HCT116 (cell line): Measurements from ENCODE around the gene GPR68. TPM values are rescaled to one million over a fixed set of nuclear protein-coding genes. Genes with fewer than 3 reads are reported as not detected.

Source experiments
- ATAC-seq: fragments of 200-7000 bp; cut with Tn5 transposase; 2 replicates; pipeline ENCODE4 v1.9.1; 2020; ENCODE audit warnings: mild to moderate bottlenecking, moderate library complexity
- BruUV-seq: library from RNA; stranded (reverse); fragments of 400-500 nt; replicated peaks from 2 replicates; lab custom pipeline; 2021; lab: Mats Ljungman, UMichigan
- CTCF ChIA-PET: fragments of 300-600 bp; sonication (Branson Sonifier 250); formaldehyde crosslinking; loops from one replicate; lab custom pipeline; 2021; ENCODE audit warnings: antibody characterized with exemption; lab: Charles Lee
- POLR2A ChIA-PET: fragments of 300-600, 350-600 bp; sonication (Branson Sonifier 250); formaldehyde crosslinking; loops from one replicate; lab custom pipeline; 2021; ENCODE audit warnings: antibody characterized with exemption; lab: Charles Lee
- RAD21 ChIA-PET, 2 experiments: fragments of 300-600 bp; sonication (Branson Sonifier 250); formaldehyde crosslinking; loops; one replicate each; lab custom pipeline; 2023; ENCODE audit warnings: low total read pairs in 2 of 2; ENCODE audit not compliant: uncharacterized antibody in 2 of 2, unreplicated experiment in 2 of 2, low non-redundant PET in 1 of 2; lab: Charles Lee
- DNase-seq: peaks from one replicate; pipeline ENCODE4 v3.0.0-alpha.2; 2010; ENCODE audit warnings: low read depth, low spot score
- H2AFZ ChIP-seq: fragments of 200-600 bp; shearing (Covaris generic), sonication (generic); 2 replicates; pipeline ENCODE4 v1.6.1; 2017; ENCODE audit warnings: low read depth, mixed run types, mixed read lengths, antibody characterized with exemption, low read length; ENCODE audit not compliant: poor library complexity, severe bottlenecking
- H3K27ac ChIP-seq: 2 replicates; pipeline ENCODE4 v1.5.1; 2012; ENCODE audit warnings: low read depth, low read length
- H3K27me3 ChIP-seq: fragments of 200-600 bp; sonication (generic); 2 replicates; pipeline ENCODE4 v1.6.1; 2016; ENCODE audit warnings: mixed run types, low read length, mixed read lengths; ENCODE audit not compliant: insufficient read depth
- H3K36me3 ChIP-seq, 2 experiments: fragments of 200-500 bp in 1 of 2; fragments of 200-600 bp in 1 of 2; sonication (Bioruptor generic) in 1 of 2; sonication (generic) in 1 of 2; 2 replicates each; pipeline versions ENCODE4 v1.5.1 to v1.6.1; 2014 to 2016; ENCODE audit warnings: low read length in 2 of 2, inconsistent platforms in 1 of 2, mixed read lengths in 1 of 2, mixed run types in 1 of 2; ENCODE audit not compliant: insufficient read depth in 2 of 2, control insufficient read depth in 1 of 2
- H3K4me1 ChIP-seq, 2 experiments: fragments of 200-600 bp in 1 of 2; sonication (generic) in 1 of 2; 2 replicates each; pipeline versions ENCODE4 v1.5.1 to v1.6.1; 2012 to 2017; ENCODE audit warnings: low read length in 2 of 2, inconsistent platforms in 1 of 2, mild to moderate bottlenecking in 1 of 2, mixed read lengths in 1 of 2, mixed run types in 1 of 2, moderate library complexity in 1 of 2; ENCODE audit not compliant: insufficient read depth in 2 of 2, control insufficient read depth in 1 of 2
- H3K4me2 ChIP-seq: fragments of 200-600 bp; sonication (generic); 2 replicates; pipeline ENCODE4 v1.6.1; 2017; ENCODE audit warnings: mixed run types, low read length, mixed read lengths
- H3K4me3 ChIP-seq, 2 experiments: fragments of 200-600 bp in 1 of 2; sonication (generic) in 1 of 2; replicated peaks in 1 of 2; 2 replicates each; pipeline ENCODE4 v1.5.1; 2011 to 2016; ENCODE audit warnings: low read length in 2 of 2, control low read depth in 1 of 2, low read depth in 1 of 2, mild to moderate bottlenecking in 1 of 2, mixed read lengths in 1 of 2, mixed run types in 1 of 2
- H3K79me2 ChIP-seq: fragments of 200-600 bp; sonication (generic); 2 replicates; pipeline ENCODE4 v1.6.1; 2017; ENCODE audit warnings: mild to moderate bottlenecking, mixed run types, low read length, moderate library complexity, mixed read lengths; ENCODE audit not compliant: insufficient read depth
- H3K9ac ChIP-seq: fragments of 200-600 bp; sonication (generic); 2 replicates; pipeline ENCODE4 v1.6.1; 2016; ENCODE audit warnings: low read length, mixed read lengths
- H3K9me2 ChIP-seq: fragments of 200-600 bp; sonication (generic), shearing (Covaris generic); 2 replicates; pipeline ENCODE4 v1.6.1; 2017; ENCODE audit warnings: mixed run types, mild to moderate bottlenecking, moderate library complexity; ENCODE audit not compliant: insufficient read depth
- H3K9me3 ChIP-seq, 2 experiments: fragments of 200-500 bp in 1 of 2; fragments of 200-600 bp in 1 of 2; sonication (Bioruptor generic) in 1 of 2; sonication (generic) in 1 of 2; 2 replicates each; pipeline ENCODE4 v1.6.1; 2014 to 2017; ENCODE audit warnings: low read length in 2 of 2, mixed read lengths in 2 of 2, inconsistent platforms in 1 of 2, low read depth in 1 of 2, mild to moderate bottlenecking in 1 of 2, mixed run types in 1 of 2, moderate library complexity in 1 of 2; ENCODE audit not compliant: control insufficient read depth in 1 of 2, insufficient read depth in 1 of 2
- H4K20me1 ChIP-seq: fragments of 200-600 bp; sonication (generic), shearing (Covaris generic); 2 replicates; pipeline ENCODE4 v1.6.1; 2017; ENCODE audit warnings: mixed run types, mild to moderate bottlenecking, moderate library complexity; ENCODE audit not compliant: insufficient read depth
- CBX3 ChIP-seq: IDR thresholded peaks from 2 replicates; pipeline ENCODE4 v1.6.1; 2012; ENCODE audit warnings: low read depth
- CEBPB ChIP-seq: IDR thresholded peaks from 2 replicates; pipeline ENCODE4 v1.6.1; 2012; ENCODE audit warnings: low read depth
- EGR1 ChIP-seq: IDR thresholded peaks from 2 replicates; pipeline ENCODE4 v1.6.1; 2012; ENCODE audit warnings: low read depth
- ELF1 ChIP-seq: IDR thresholded peaks from 2 replicates; pipeline ENCODE4 v1.6.1; 2012; ENCODE audit warnings: low read depth, borderline replicate concordance
- EZH2phosphoT487 ChIP-seq: fragments of 200-600 bp; IDR thresholded peaks from 2 replicates; pipeline ENCODE4 v1.6.1; 2018; ENCODE audit warnings: antibody characterized with exemption, borderline replicate concordance
- FOSL1 ChIP-seq: IDR thresholded peaks from 2 replicates; pipeline ENCODE4 v1.6.1; 2012; ENCODE audit warnings: low read depth
- JUND ChIP-seq: IDR thresholded peaks from 2 replicates; pipeline ENCODE4 v1.6.1; 2012
- POLR2A ChIP-seq: IDR thresholded peaks from 2 replicates; pipeline ENCODE4 v1.7.0; 2011; ENCODE audit warnings: borderline replicate concordance; ENCODE audit not compliant: insufficient read depth, insufficient read length; ENCODE audit errors: extremely low read depth
- POLR2AphosphoS5 ChIP-seq: IDR thresholded peaks from 2 replicates; pipeline ENCODE4 v1.6.1; 2011; ENCODE audit warnings: mild to moderate bottlenecking, low read depth, low read length, moderate library complexity
- RAD21 ChIP-seq: IDR thresholded peaks from 2 replicates; pipeline ENCODE4 v1.6.1; 2012; ENCODE audit warnings: low read depth, mild to moderate bottlenecking
- SIN3A ChIP-seq: IDR thresholded peaks from 2 replicates; pipeline ENCODE4 v1.6.1; 2012; ENCODE audit warnings: low read depth
- SRF ChIP-seq: IDR thresholded peaks from 2 replicates; pipeline ENCODE4 v1.6.1; 2012; ENCODE audit warnings: low read depth
- TCF7L2 ChIP-seq: IDR thresholded peaks from 2 replicates; pipeline ENCODE4 v1.7.0; 2011; ENCODE audit warnings: borderline replicate concordance, inconsistent platforms; ENCODE audit not compliant: insufficient read depth, insufficient read length; ENCODE audit errors: extremely low read depth
- ZNF274 ChIP-seq: fragments of 200-500 bp; sonication (Bioruptor generic); IDR thresholded peaks from 2 replicates; pipeline ENCODE4 v1.6.1; 2014; ENCODE audit warnings: mild to moderate bottlenecking, low read depth, low read length, inconsistent platforms
- intact Hi-C: fragments of 100-400 bp; cut with micrococcal nuclease; formaldehyde crosslinking; loops from 2 replicates; pipeline ENCODE4 v1.10.0; 2022
- total RNA-seq: library from RNA; stranded (reverse); gene quantifications from one replicate; pipeline ENCODE4 v1.2.1, GENCODE V29; 2021; ENCODE audit not compliant: unreplicated experiment
- TF ChIP-seq, protein P1 (sequence below), 3 experiments: fragments of 200-600 bp in 1 of 3; sonication (generic) in 1 of 3; IDR thresholded peaks in 2 of 3; conservative IDR thresholded peaks in 1 of 3; 2 replicates each; pipeline ENCODE4 v1.5.1; 2012 to 2017; ENCODE audit warnings: low read depth in 2 of 3, low read length in 2 of 3, antibody characterized with exemption in 1 of 3, borderline replicate concordance in 1 of 3, control low read depth in 1 of 3, mild to moderate bottlenecking in 1 of 3, mixed read lengths in 1 of 3, mixed run types in 1 of 3, moderate library complexity in 1 of 3; ENCODE audit not compliant: insufficient read depth in 1 of 3
- TF ChIP-seq, protein P2 (sequence below): IDR thresholded peaks from 2 replicates; pipeline ENCODE4 v1.6.1; 2011; ENCODE audit warnings: mild to moderate bottlenecking, low read length, moderate library complexity; ENCODE audit not compliant: insufficient replicate concordance; ENCODE audit errors: extremely low read depth

Gene GPR68
- total RNA-seq, 1 experiment from 2014 or later = not detected

DNA sequence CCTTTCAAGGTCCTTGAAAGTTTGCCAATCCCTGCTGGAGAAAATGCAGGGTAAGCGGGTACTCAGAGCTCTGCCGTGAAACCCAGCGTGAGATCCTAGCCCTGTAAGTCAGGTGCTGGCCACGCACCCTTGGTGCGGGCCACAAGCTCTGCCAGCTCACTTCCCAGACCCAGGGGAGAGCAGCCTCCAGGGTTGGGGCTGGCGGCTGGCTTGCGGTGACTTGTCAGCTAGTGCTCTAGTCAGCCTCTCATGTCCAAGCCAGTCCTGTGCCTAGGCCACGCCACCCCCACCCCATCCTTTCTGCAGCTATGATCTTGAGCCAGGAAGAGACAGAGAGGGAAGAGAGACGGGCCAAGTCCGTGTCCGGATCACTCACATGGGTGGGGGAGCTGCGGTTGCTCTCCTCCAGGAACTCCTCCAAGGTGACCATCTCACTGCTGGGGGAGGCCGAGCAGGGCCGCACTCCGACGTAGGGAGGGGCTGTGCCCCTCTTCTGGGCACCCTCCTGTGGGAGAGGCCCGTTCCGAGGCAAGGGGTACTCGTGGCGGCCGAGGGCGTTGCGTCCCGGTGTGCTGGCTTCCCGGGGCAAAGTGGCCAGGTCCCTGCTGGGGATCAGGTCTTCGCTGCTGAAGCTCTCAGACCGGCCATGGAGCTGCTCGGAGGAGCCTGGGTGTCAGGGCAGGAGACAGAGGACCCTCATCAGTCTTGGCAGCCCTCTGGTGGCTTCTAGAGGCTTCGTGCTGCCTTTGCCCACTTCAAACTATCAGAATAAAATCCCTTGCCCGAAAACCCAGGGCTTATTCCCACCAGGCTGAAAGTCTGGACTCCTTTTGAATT lies 33.3 kb upstream of the GPR68 start:
- ChIA-PET POLR2A (no interaction called here), RAD21 (no interaction called here), CTCF (no interaction called here)
- no peak overlapping the region for H3K4me3 ChIP-seq
- H3K36me3 ChIP-seq = peaks cover 0 to 3% of the 10 kb centered on the region in 2 experiments; a peak in 2 of 4 replicates
- ATAC-seq (no peak), DNase-seq (no peak)
- no peaks in the 10 kb centered on the region for H3K9me2 ChIP-seq
- BruUV-seq = no TSS peak
- no peaks in the 10 kb centered on the region for H4K20me1 ChIP-seq
- no peak overlapping the region for H3K27ac ChIP-seq
- H3K4me2 ChIP-seq = no peak overlapping the region
- no peaks in the 10 kb centered on the region for H3K27me3 ChIP-seq
- H2AFZ ChIP-seq = no peak overlapping the region
- H3K9me3 ChIP-seq = no peaks in the 10 kb centered on the region
- H3K9ac ChIP-seq = no peak overlapping the region
- intact Hi-C loops = no loop called here
- TF ChIP-seq POLR2A = no peak
- TF ChIP-seq FOSL1 = no peak
- TF ChIP-seq SRF = no peak
- no peak for TF ChIP-seq ZNF274
- TF ChIP-seq SIN3A = no peak
- TF ChIP-seq, protein P1, sequence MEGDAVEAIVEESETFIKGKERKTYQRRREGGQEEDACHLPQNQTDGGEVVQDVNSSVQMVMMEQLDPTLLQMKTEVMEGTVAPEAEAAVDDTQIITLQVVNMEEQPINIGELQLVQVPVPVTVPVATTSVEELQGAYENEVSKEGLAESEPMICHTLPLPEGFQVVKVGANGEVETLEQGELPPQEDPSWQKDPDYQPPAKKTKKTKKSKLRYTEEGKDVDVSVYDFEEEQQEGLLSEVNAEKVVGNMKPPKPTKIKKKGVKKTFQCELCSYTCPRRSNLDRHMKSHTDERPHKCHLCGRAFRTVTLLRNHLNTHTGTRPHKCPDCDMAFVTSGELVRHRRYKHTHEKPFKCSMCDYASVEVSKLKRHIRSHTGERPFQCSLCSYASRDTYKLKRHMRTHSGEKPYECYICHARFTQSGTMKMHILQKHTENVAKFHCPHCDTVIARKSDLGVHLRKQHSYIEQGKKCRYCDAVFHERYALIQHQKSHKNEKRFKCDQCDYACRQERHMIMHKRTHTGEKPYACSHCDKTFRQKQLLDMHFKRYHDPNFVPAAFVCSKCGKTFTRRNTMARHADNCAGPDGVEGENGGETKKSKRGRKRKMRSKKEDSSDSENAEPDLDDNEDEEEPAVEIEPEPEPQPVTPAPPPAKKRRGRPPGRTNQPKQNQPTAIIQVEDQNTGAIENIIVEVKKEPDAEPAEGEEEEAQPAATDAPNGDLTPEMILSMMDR (IDR thresholded peaks at IDR 0.05 in 2 of 3, conservative IDR thresholded peaks at IDR 0.05 in 1 of 3; ENCODE audit: borderline replicate concordance in 1 of 3, insufficient read depth in 1 of 3, low read depth in 2 of 3, low read length in 2 of 3) = no peak
- TF ChIP-seq CEBPB = no peak
- no peak for TF ChIP-seq ELF1
- TF ChIP-seq RAD21 = no peak
- TF ChIP-seq POLR2AphosphoS5 = no peak
- TF ChIP-seq TCF7L2 = no peak
- no peak for TF ChIP-seq EZH2phosphoT487
- TF ChIP-seq JUND = no peak
- no peak for TF ChIP-seq EGR1
- no peak for TF ChIP-seq CBX3
- TF ChIP-seq, protein P2, sequence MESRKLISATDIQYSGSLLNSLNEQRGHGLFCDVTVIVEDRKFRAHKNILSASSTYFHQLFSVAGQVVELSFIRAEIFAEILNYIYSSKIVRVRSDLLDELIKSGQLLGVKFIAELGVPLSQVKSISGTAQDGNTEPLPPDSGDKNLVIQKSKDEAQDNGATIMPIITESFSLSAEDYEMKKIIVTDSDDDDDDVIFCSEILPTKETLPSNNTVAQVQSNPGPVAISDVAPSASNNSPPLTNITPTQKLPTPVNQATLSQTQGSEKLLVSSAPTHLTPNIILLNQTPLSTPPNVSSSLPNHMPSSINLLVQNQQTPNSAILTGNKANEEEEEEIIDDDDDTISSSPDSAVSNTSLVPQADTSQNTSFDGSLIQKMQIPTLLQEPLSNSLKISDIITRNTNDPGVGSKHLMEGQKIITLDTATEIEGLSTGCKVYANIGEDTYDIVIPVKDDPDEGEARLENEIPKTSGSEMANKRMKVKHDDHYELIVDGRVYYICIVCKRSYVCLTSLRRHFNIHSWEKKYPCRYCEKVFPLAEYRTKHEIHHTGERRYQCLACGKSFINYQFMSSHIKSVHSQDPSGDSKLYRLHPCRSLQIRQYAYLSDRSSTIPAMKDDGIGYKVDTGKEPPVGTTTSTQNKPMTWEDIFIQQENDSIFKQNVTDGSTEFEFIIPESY = no peak
- no peaks in the 10 kb centered on the region; a peak in 1 of 4 replicates for H3K4me1 ChIP-seq
- H3K79me2 ChIP-seq = no peaks in the 10 kb centered on the region
